Left ventricle myocardium superior (tissue), 1 donor: ENCODE results near the gene STARD10. TPM values are rescaled to one million over a fixed set of nuclear protein-coding genes. Genes with fewer than 3 reads are reported as not detected.

ENCODE experiments used
- ATAC-seq: fragments of 200-7000 bp; cut with Tn5 transposase; one replicate; pipeline ENCODE4 v1.9.1; 2020; ENCODE audit warnings: mild to moderate bottlenecking, moderate library complexity
- DNase-seq: peaks from one replicate; pipeline ENCODE4 v3.0.0-alpha.2; 2020
- intact Hi-C: fragments of 100-400 bp; cut with micrococcal nuclease; formaldehyde crosslinking; loops from one replicate; pipeline ENCODE4 v1.11.0; 2022
- total RNA-seq: library from RNA; stranded (reverse); fragmentation: NEBNext Ultra II Directional; extraction: Animal tissue kit (Norgen Biotek cat#: 25700); gene quantifications from one replicate; pipeline ENCODE4 v1.2.1, GENCODE V29; 2021
- donor health status: DM: no; HTN: yes; CAD: no; lungs with severe emphysema.

Gene STARD10
- total RNA-seq, 1 donor from 2014 or later = 102 TPM

- intact Hi-C loops = no loop called here
- ATAC-seq (peak; percentile 78), DNase-seq (peak; percentile 89)
These were observed 71.6 kb downstream of the STARD10 start for GRCh38 chr11:72722050-72722748.

DNA sequence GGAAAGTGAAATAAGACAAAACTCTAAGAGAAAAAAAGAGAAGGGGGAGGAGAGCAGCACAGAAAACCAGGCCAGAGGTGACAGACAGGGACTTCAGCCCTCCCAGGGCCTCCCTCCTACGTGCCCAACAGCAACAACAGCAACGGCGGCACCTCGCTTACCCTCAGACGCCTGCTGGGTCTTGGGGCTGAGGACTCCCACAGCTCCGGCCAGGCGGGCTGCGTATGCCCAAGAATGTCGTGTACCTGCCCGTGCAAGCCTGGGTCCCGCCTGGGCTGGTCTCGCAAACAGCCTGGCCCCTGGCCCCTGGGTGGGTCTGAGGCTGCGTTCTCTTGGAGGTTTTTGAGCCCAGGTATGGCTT lies 72.2 kb downstream of the STARD10 start:
- peak; percentile 68 for DNase-seq
- ATAC-seq = peak; percentile 28
- intact Hi-C loops = no loop called here

- intact Hi-C loops = no loop called here
- DNase-seq (no peak), ATAC-seq (no peak)
These were observed 72.6 kb downstream of the STARD10 start for GRCh38 chr11:72721276-72721675.

- no peak for DNase-seq
- intact Hi-C loops = no loop called here
- ATAC-seq = peak; percentile 1
These were observed 73.1 kb downstream of the STARD10 start for GRCh38 chr11:72720784-72721183.

DNA sequence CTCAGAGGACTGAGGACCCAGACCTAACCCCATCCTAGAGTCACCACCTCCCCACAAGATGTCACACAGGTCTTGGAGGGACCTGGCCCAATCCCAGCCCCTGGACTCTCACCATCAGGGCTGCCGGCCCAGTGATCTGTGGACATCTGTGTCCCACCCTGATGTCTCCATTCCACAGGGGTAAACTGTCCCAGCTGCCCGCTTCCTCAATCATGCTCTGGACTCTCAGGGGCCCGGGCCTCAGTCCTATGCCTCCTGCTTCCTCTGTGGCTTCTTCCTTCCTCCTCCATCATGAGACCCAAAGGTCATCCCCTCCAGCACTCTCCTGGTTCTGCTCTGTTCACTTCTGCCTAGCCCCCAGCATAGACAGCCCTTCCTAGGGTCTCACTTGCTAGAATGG lies 73.8 kb downstream of the STARD10 start:
- no peak for ATAC-seq
- DNase-seq = peak; percentile 62
- intact Hi-C loops = no loop called here

DNA sequence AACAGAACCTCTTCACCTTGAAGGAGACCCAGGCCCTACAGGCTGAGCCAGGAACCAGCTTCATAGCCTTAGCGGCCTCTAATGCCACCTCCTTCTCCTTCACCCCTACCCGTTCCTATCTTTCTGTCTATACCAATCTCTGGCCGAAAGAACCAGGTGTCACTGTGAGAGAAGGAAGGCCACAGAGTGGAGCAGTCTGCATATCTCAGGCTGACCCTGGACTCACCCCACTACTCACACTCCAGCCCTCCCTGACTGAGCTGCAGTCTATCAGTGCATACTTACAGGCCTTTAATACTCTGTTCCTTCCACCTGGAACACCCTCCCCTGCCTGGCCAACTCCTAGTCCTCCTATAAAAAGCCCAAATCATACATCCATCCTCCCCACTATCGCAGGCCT lies 74.3 kb downstream of the STARD10 start:
- intact Hi-C loops = no loop called here
- DNase-seq (no peak), ATAC-seq (peak; percentile 3)

DNA sequence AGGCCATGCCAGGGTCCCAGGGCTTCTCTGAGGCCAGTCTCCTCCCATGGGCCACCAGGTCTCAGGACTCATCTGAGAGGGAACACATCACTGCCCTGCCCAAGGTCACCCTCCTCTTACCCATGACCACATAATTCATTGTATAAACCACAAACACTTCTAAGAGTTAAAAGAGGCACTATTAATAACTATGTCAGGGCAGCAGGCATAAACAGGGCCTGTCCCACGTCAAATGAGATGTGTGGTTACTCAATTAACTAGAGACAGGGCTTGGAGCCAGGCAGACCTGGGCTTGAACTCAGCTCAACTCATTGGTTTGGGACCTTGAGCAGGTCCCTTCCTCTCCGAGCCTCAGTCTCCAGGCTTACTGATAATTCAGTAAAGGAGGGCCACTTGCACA lies 74.7 kb downstream of the STARD10 start:
- intact Hi-C loops = no loop called here
- ATAC-seq (peak; percentile 48), DNase-seq (peak; percentile 77)

DNA sequence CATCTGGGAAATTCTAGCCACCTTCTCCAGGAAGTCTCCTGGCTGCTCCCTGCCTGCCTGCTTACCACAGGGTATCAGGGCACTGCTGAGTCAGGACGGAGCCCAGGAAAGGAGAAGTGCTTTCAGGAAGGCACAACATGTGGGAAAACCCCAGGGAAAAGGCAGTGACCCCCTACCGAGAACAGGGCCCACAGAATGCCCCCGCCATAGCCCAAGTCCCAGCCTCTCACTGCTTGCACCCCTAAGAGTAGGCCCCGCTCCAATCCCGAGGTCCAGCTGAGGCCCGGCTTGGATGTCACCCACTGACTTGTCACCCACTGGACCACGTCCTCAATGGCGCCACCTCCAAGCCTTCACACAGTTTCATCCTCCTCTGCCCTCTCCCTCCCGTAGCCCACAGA lies 75.7 kb downstream of the STARD10 start:
- DNase-seq (no peak), ATAC-seq (no peak)
- intact Hi-C loops = no loop called here

DNA sequence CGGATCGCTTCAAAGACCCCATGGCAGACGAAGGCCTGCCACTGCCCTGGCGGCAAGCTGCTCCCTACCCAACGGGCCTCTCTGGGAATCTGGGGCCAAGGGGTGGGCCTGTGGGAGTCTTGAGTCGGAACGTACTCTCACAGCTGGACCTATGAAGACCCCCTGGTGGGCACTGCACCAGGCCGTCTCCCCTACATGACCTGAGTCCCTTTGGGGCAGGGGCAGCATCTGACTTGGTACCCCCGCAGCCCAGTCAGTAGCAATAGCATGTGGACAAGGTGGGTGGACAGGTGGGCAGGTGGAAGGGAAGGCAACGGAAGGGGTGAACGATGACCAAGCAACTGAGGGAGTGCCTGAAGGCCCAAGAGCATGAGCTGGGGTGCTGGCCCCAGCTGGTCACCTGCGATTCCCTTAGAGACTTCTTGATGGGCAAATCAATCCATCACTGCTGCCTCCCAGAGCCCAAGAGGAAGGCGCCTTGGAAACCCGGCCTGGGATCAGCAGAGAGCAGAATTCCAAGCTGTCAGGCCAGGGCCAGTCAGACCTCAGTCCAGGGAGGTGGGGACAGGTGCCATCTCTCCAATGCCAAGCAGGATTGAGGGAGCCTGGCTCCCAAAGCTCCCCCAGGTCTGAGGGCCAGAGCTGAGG lies 76.9 kb downstream of the STARD10 start:
- DNase-seq (no peak), ATAC-seq (no peak)
- intact Hi-C loops = no loop called here

GRCh38 chr11:72716290-72716689 lies 77.6 kb downstream of the STARD10 start:
- no peak for DNase-seq
- intact Hi-C loops = no loop called here
- ATAC-seq = peak; percentile 7

DNA sequence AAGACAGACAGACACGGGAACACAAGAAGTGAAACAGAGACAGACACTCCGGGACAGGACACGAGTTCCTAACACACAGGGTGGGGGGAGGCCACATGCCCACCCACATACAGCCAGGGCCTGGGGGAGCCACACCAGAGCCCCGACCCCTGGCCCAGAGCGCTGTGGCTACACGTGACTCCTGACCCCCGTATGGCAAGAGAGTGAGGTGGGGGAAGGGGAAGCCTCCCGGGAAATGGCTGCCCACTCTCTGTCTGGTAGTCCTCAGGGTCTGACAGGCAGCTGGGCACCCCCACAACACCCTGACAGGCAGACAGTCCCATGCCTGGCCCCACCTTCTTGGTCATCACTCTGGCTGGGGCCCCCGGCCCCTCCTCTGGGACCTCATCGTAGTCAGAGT lies 81.0 kb downstream of the STARD10 start:
- ATAC-seq (no peak), DNase-seq (no peak)
- intact Hi-C loops = no loop called here

DNA sequence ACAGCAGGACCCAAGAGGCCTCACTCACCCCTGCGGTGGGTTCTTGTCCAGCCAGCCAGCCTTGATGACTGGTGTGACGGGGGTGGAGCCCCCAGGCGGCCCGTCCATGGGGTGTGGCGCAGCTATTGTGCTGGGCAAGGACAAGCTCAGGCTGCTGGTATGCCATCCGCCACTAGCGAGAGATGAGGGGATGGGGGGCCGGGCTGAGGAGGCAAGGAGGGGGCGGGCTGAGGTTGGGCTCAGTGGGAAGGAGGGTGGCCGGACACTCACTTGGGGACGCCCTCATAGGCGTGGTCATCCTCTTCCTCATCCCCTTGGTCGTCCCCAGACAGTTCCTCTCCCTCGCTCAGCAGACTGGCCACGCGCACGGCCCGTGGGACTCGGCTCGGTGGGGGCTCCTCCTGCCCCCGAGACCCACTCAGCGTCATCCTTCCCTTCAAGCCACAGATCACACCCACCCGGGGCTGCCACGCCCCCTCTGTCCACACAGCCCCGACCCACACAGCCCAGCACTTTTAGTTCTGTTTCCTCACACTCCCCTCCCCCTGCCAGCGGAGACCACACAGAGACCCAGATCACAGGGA lies 81.6 kb downstream of the STARD10 start:
- peak; percentile 55 for ATAC-seq
- DNase-seq = peak; percentile 73
- intact Hi-C loops = no loop called here

- DNase-seq = no peak
- no peak for ATAC-seq
- intact Hi-C loops = no loop called here
These were observed 82.7 kb downstream of the STARD10 start for GRCh38 chr11:72711141-72711540.

DNA sequence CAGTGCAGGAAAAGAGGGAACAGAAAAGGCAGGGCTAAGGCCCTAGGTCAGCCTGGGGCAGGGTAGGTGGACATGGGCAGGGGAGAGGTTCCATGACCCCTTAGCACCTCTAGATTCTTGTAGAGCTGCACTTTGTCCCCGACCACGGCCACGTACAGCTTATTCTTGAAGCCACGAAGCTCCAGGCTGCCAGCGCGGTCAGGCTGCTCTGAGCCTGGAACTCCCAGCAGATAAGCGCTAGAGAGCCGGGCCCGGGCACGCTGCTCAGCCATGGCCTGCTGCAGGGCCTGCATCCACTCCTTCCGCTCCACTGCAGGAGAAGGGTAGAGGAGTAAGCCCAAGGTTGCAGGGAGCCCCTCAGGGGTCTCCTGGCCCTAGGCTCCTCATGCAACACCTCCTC lies 83.6 kb downstream of the STARD10 start:
- intact Hi-C loops = no loop called here
- no peak for ATAC-seq
- no peak for DNase-seq

DNA sequence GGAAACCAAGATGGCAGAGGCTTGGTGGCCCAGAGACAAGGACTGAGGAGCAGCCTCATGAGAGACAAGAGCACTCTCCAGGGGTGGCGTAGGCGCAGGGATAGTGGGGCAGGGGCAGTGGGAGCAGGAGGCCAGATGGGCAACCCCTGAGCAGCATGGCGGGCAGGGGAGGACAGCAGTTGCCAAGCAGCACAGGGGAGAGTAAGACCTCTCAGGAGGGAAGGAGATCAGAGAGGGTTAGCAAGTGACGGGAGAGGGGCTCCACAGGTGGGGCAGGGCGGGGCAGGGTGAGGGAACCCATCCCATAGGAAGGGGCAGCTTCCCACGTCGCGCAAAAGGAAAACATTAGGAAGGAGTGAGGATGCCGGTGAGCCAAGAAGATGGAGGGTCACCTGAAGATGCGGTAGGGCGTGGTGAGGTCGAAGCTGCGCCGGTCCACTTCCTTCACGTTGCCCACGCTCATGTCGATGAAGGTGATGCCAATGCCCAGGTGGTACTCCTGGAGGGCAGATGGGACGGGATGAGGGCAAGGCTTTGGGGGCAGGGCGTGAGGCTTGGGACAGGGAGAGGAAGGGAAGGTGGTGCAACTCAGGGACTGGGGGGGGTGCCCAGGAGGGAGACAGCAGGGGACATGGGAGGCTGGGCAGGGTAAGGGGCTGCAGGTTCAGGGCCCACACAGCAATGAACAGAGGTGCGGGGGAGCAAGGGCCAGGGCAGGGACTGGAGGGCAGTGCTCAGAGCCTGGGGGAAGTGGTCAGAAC lies 84.2 kb downstream of the STARD10 start:
- DNase-seq (no peak), ATAC-seq (no peak)
- intact Hi-C loops = no loop called here

DNA sequence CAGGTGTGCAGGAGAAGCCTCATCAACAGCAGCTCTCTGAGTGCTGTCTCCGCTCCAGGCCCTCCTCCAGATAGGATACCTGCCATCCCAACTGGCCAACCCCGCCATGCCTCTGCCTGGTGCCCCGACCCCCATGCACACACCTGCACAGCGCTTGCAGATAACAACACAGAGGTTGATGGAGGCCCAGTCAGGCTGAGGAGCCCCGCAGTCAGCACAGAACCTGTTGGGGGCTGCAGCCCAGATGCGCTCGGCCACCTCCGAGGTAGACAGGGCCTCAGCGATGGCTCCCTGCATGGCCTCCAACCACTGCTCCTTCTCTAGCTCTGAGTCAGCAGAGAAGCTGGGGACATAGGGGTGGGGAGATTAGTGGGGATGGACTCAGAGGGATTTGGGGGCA lies 86.8 kb downstream of the STARD10 start:
- DNase-seq (no peak), ATAC-seq (no peak)
- intact Hi-C loops = no loop called here

GRCh38 chr11:72706579-72706978 lies 87.3 kb downstream of the STARD10 start:
- intact Hi-C loops = no loop called here
- DNase-seq (no peak), ATAC-seq (no peak)

DNA sequence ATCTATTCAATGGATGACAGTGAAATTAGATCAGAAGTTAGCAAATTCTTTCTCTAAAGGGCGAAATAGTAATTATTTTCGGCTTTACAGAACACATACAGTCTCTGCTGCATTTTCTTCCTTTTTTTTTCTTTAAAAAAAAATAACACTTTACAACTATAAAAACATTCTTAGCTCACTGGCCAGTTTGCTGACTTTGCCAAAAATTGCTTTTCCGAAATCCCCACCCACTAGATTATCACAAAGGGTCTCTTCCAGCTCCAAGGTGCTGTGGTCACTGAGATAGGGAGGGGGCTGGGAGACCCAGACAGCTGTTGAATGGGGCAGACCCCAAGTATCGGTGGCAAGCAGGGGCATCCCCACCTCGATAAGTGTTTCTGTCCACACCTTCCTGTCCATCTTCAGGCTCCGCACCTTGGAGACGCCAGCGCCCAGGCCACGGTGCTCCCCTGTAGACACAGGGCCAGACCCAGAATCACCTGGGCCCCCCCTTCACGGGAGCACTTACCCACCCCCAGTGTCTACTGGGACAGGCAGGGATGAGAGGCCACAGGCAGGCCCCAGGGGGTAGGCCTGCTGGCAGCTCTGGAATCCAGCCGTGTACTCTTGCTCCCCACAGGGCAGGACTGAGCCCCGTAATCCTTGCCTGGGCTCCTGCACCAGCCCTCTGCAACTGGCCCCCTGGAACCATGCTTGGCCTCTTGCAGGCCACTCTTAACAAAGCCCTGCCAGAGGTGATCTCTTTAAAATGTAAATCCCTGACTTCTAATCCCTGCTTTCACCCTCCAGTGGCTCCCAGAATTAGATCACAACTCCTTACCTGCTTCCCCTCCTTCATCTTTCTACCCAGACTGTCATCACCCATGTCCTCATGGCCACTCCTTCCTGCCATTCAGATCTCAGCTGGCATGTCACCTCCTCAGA lies 88.1 kb downstream of the STARD10 start:
- intact Hi-C loops = no loop called here
- DNase-seq = no peak
- no peak for ATAC-seq

DNA sequence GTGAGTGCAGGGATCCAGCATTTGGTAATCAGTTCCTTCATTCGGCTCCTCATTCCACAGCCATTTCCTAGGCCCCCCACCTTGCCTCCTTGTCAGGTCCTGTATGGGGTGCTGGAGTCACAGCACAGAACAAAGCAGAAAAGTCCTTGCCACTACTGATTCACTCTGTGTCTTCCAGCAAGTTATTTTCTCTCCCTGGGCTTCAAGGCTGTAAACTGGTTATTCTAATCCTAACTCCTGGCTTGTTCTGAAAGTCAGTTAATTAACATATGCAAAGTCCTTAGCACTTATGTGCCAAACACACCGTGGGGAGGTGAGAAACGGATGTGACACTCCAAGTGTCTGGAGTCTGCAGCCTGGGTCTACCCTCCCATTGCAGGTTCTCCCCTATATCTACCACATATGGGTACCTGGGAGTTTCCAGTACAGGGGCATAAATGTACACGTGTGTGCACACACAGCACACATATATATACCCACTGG lies 89.0 kb downstream of the STARD10 start:
- intact Hi-C loops = no loop called here
- DNase-seq (no peak), ATAC-seq (no peak)
